HepG2 (cell line): ENCODE data around the gene CGB5. TPM values are rescaled to one million over a fixed set of nuclear protein-coding genes. Genes with fewer than 3 reads are reported as not detected.

Source experiments
- ATAC-seq: fragments of 200-7000 bp; cut with Tn5 transposase; 3 replicates; pipeline ENCODE4 v1.9.1; 2020; ENCODE audit warnings: mild to moderate bottlenecking, moderate library complexity
- BruUV-seq: library from RNA; stranded (reverse); fragments of 400-500 nt; replicated peaks from 2 replicates; lab custom pipeline; 2021; lab: Mats Ljungman, UMichigan
- CTCF ChIA-PET: fragments of 300-600 bp; formaldehyde crosslinking; extraction: SDS; loops from one replicate; lab custom pipeline; 2021; ENCODE audit warnings: low total read pairs, inconsistent platforms, low intra/inter-chr PET ratio; lab: Yijun Ruan, JAX
- POLR2A ChIA-PET: fragments of 350-600 bp; sonication (Branson Sonifier 250); formaldehyde crosslinking; loops from one replicate; lab custom pipeline; 2020; ENCODE audit warnings: antibody characterized with exemption, inconsistent platforms; lab: Yijun Ruan, JAX
- DNase-seq: peaks from one replicate; pipeline ENCODE4 v3.0.0-alpha.2; 2015; ENCODE audit warnings: low spot score
- FAIRE-seq: peaks from 3 replicates; lab custom pipeline; 2011; peaks lifted over from hg19 to GRCh38; lab: Jason Lieb, UNC
- H2AFZ ChIP-seq: one replicate; pipeline ENCODE4 v1.6.1; 2011; ENCODE audit warnings: low read length, inconsistent platforms
- H3K27ac ChIP-seq: fragments of 300-600 bp; 3 replicates; pipeline ENCODE4 v1.8.0; 2011; ENCODE audit warnings: mixed run types, mild to moderate bottlenecking, mixed read lengths, low read length, inconsistent platforms; ENCODE audit not compliant: insufficient read depth; ENCODE audit errors: extremely low read length
- H3K27me3 ChIP-seq, 2 experiments: fragments of 200-600 bp in 1 of 2; 2 replicates in 1 of 2; 3 replicates in 1 of 2; pipeline versions ENCODE4 v1.6.0 to v1.8.0; 2011; ENCODE audit warnings: low read length in 2 of 2, mild to moderate bottlenecking in 2 of 2, moderate library complexity in 2 of 2, inconsistent platforms in 1 of 2; ENCODE audit not compliant: insufficient read depth in 2 of 2, control insufficient read depth in 1 of 2
- H3K36me3 ChIP-seq, 2 experiments: fragments of 200-600 bp in 1 of 2; replicated peaks in 1 of 2; 2 replicates in 1 of 2; 3 replicates in 1 of 2; pipeline versions ENCODE4 v1.5.1 to v1.8.0; 2011; ENCODE audit warnings: low read length in 2 of 2, inconsistent platforms in 1 of 2; ENCODE audit not compliant: insufficient read depth in 2 of 2, control insufficient read depth in 1 of 2
- H3K4me1 ChIP-seq: 2 replicates; pipeline ENCODE4 v1.5.1; 2012; ENCODE audit warnings: low read length, inconsistent platforms; ENCODE audit not compliant: insufficient read depth
- H3K4me2 ChIP-seq: 2 replicates; pipeline ENCODE4 v1.6.0; 2011; ENCODE audit warnings: low read depth, low read length, inconsistent platforms
- H3K4me3 ChIP-seq, 3 experiments: fragments of 200-600 bp in 1 of 3; sonication (generic), shearing (Covaris generic) in 1 of 3; replicated peaks in 1 of 3; 2 replicates each; pipeline ENCODE4 v1.5.1; 2011 to 2016; ENCODE audit warnings: low read length in 3 of 3, inconsistent platforms in 2 of 3, low read depth in 2 of 3, mild to moderate bottlenecking in 2 of 3, control low read depth in 1 of 3, mixed read lengths in 1 of 3; ENCODE audit not compliant: insufficient read depth in 1 of 3
- H3K79me2 ChIP-seq: one replicate; pipeline ENCODE4 v1.6.1; 2011; ENCODE audit warnings: low read length, inconsistent platforms; ENCODE audit not compliant: insufficient read depth
- H3K9ac ChIP-seq: 2 replicates; pipeline ENCODE4 v1.6.0; 2011; ENCODE audit warnings: mild to moderate bottlenecking, low read depth, low read length, inconsistent platforms; ENCODE audit not compliant: insufficient read depth
- H3K9me3 ChIP-seq: 2 replicates; pipeline ENCODE4 v1.5.1; 2012; ENCODE audit warnings: mild to moderate bottlenecking, low read length
- H4K20me1 ChIP-seq: 2 replicates; pipeline ENCODE4 v1.6.0; 2011; ENCODE audit warnings: inconsistent platforms, mild to moderate bottlenecking, low read length, moderate library complexity; ENCODE audit not compliant: insufficient read depth
- HMGXB3 ChIP-seq: sonication (generic); formaldehyde crosslinking; IDR thresholded peaks from 2 replicates; pipeline ENCODE4 v1.4.0; 2020; ENCODE audit warnings: missing genetic modification reagents, borderline replicate concordance
- REPIN1 ChIP-seq: sonication (generic); formaldehyde crosslinking; IDR thresholded peaks from 2 replicates; pipeline ENCODE4 v1.8.0; 2022; ENCODE audit warnings: missing genetic modification reagents, low read depth, mild to moderate bottlenecking, borderline replicate concordance
- TEAD2 ChIP-seq: sonication (generic); formaldehyde crosslinking; IDR thresholded peaks from 2 replicates; pipeline ENCODE4 v1.9.0; 2021; ENCODE audit warnings: missing genetic modification reagents
- ZBTB10 ChIP-seq: sonication (generic); formaldehyde crosslinking; IDR thresholded peaks from 2 replicates; pipeline ENCODE4 v1.4.0; 2020; ENCODE audit warnings: missing genetic modification reagents, borderline replicate concordance
- WGBS: methylation state at CpG from one replicate; pipeline ENCODE4 v1.1.6; 2017; ENCODE audit warnings: low lambda C conversion rate; 5-methylcytosine and 5-hydroxymethylcytosine counted together
- in situ Hi-C: cut with HindIII; loops from 2 replicates; pipeline ENCODE4 v1.10.0; 2017; ENCODE audit warnings: low pct_unique_long_range_greater_than_20kb; ENCODE audit not compliant: extremely low pct_ligation_motif_present
- intact Hi-C: fragments of 100-400 bp; cut with micrococcal nuclease; formaldehyde crosslinking; loops from one replicate; pipeline ENCODE4 v1.10.0; 2022; ENCODE audit not compliant: unreplicated experiment
- polyA plus RNA-seq, 8 experiments: library from polyadenylated mRNA; depleted of rRNA in 3 of 8; stranded (reverse) in 7 of 8; unstranded in 1 of 8; fragments of >200 nt; fragmentation: Illumina TruSeq in 4 of 8; extraction: Trizol in 4 of 8; gene quantifications; 2 replicates each; pipeline versions ENCODE4 v1.2.1 to v1.2.3, GENCODE V29; 2011 to 2016; ENCODE audit warnings: low read depth in 4 of 8, missing spikeins in 1 of 8, mixed read lengths in 1 of 8; ENCODE audit not compliant: insufficient read depth in 1 of 8
- total RNA-seq, 5 experiments: library from RNA; depleted of rRNA; stranded (reverse); fragments of >200 nt; fragmentation: Illumina TruSeq; extraction: Trizol; gene quantifications; 2 replicates each; pipeline ENCODE4 v1.2.3, GENCODE V29; 2016; ENCODE audit warnings: low read depth in 1 of 5

The CGB5 gene
- total and polyA plus RNA-seq, 2 of the 13 experiments (the other 11 are each of a cell fraction or from before 2014, with no cell fraction given) = not detected

GRCh38 chr19:49058562-49058961 lies 14.9 kb downstream of the CGB5 start:
- intact Hi-C loops (no loop called here), in situ Hi-C loops (no loop called here)
- Histone ChIP-seq H3K4me1 (peaks cover 17% of the 10 kb centered on the region), H4K20me1 (no peaks in the 10 kb centered on the region), H3K27me3 (peaks cover 11 to 48% of the 10 kb centered on the region in 2 experiments; a peak in 4 of 5 replicates), H2AFZ (no peak overlapping the region), H3K36me3 (no peaks in the 10 kb centered on the region), H3K79me2 (no peaks in the 10 kb centered on the region), H3K4me2 (no peak overlapping the region), H3K9me3 (no peaks in the 10 kb centered on the region), H3K27ac (no peak overlapping the region), H3K9ac (no peak overlapping the region), H3K4me3 (no peak overlapping the region)
- FAIRE-seq = no peak
- BruUV-seq = no TSS peak
- WGBS = 25% methylated on average over 10 of the region's 10 CpGs
- TF ChIP-seq HMGXB3 (CRISPR knock-in tag) (0 out of 2 replicates have a peak, but pooled peaks have one; percentile 46), ZBTB10 (CRISPR knock-in tag) (no peak), TEAD2 (no peak), REPIN1 (no peak)
- DNase-seq = no peak
- no peak for ATAC-seq
- CTCF ChIA-PET = no interaction called here
- POLR2A ChIA-PET = no interaction called here
